K562 (cell line): ENCODE results near the gene C1orf198. TPM values are rescaled to one million over a fixed set of nuclear protein-coding genes. Genes with fewer than 3 reads are reported as not detected.

Source experiments
- ATAC-seq: fragments of 200-7000 bp; cut with Tn5 transposase; 3 replicates; pipeline ENCODE4 v1.9.1; 2020; ENCODE audit warnings: moderate library complexity
- BruUV-seq: library from RNA; stranded (reverse); fragments of 400-500 nt; replicated peaks from 2 replicates; lab custom pipeline; 2021; lab: Mats Ljungman, UMichigan
- CTCF ChIA-PET: fragments of 300-600 bp; formaldehyde crosslinking; extraction: SDS; loops from one replicate; lab custom pipeline; 2021; ENCODE audit warnings: low intra/inter-chr PET ratio; lab: Yijun Ruan, JAX
- POLR2A ChIA-PET: fragments of 300-600, 350-650 bp; sonication (Branson Sonifier 250); formaldehyde crosslinking; extraction: SDS; loops from one replicate; lab custom pipeline; 2021; ENCODE audit warnings: antibody characterized with exemption, inconsistent platforms; lab: Yijun Ruan, JAX
- DNase-seq, 4 experiments: peaks; one replicate each; pipeline versions ENCODE4 v3.0.0 to v3.0.0-alpha.2; 2011 to 2018; ENCODE audit warnings: low spot score in 3 of 4, mixed read lengths in 3 of 4; ENCODE audit errors: extremely low read depth in 1 of 4
- FAIRE-seq: peaks from 2 replicates; lab custom pipeline; 2011; peaks lifted over from hg19 to GRCh38; lab: Jason Lieb, UNC
- H2AFZ ChIP-seq: 2 replicates; pipeline ENCODE4 v1.6.0; 2011; ENCODE audit warnings: low read depth, low read length, control low read depth, inconsistent platforms
- H3K27ac ChIP-seq: fragments of 200-600 bp; 3 replicates; pipeline ENCODE4 v1.8.0; 2011; ENCODE audit warnings: low read depth, mild to moderate bottlenecking, control low read depth, inconsistent platforms, low read length, moderate library complexity, mixed read lengths; ENCODE audit errors: extremely low read depth
- H3K27me3 ChIP-seq, 2 experiments: fragments of 300-600 bp in 1 of 2; 2 replicates in 1 of 2; 3 replicates in 1 of 2; pipeline versions ENCODE4 v1.6.0 to v1.8.0; 2011; ENCODE audit warnings: inconsistent platforms in 2 of 2, low read length in 2 of 2, mild to moderate bottlenecking in 1 of 2, mixed read lengths in 1 of 2, moderate library complexity in 1 of 2; ENCODE audit not compliant: control insufficient read depth in 2 of 2, insufficient read depth in 2 of 2
- H3K36me3 ChIP-seq: fragments of 300-600 bp; 3 replicates; pipeline ENCODE4 v1.8.0; 2011; ENCODE audit warnings: mild to moderate bottlenecking, low read length, inconsistent platforms; ENCODE audit not compliant: control insufficient read depth, insufficient read depth
- H3K4me1 ChIP-seq, 2 experiments: fragments of 200-600 bp in 1 of 2; replicated peaks in 1 of 2; 2 replicates in 1 of 2; 3 replicates in 1 of 2; pipeline versions ENCODE4 v1.5.1 to v1.8.0; 2011; ENCODE audit warnings: inconsistent platforms in 2 of 2, low read length in 2 of 2, mild to moderate bottlenecking in 1 of 2, mixed read lengths in 1 of 2, moderate library complexity in 1 of 2; ENCODE audit not compliant: control insufficient read depth in 2 of 2, insufficient read depth in 2 of 2
- H3K4me2 ChIP-seq: 2 replicates; pipeline ENCODE4 v1.6.1; 2011; ENCODE audit warnings: low read length, control low read depth, inconsistent platforms, mixed read lengths; ENCODE audit not compliant: insufficient read depth
- H3K4me3 ChIP-seq: fragments of 200-600 bp; sonication (generic), shearing (Covaris generic); 2 replicates; pipeline ENCODE4 v1.5.1; 2016; ENCODE audit warnings: control low read depth, inconsistent platforms
- H3K79me2 ChIP-seq: fragments of 200-600 bp; 3 replicates; pipeline ENCODE4 v1.8.0; 2011; ENCODE audit warnings: low read length, inconsistent platforms; ENCODE audit not compliant: control insufficient read depth, insufficient read depth
- H3K9ac ChIP-seq, 2 experiments: 2 replicates each; pipeline versions ENCODE4 v1.6.0 to v1.6.1; 2011; ENCODE audit warnings: low read depth in 2 of 2, low read length in 2 of 2, control low read depth in 1 of 2, inconsistent platforms in 1 of 2, mild to moderate bottlenecking in 1 of 2, mixed read lengths in 1 of 2; ENCODE audit not compliant: insufficient read depth in 1 of 2
- H3K9me1 ChIP-seq: one replicate; pipeline ENCODE4 v1.6.0; 2011; ENCODE audit warnings: inconsistent platforms, mild to moderate bottlenecking, low read length, moderate library complexity; ENCODE audit not compliant: control insufficient read depth, insufficient read depth
- H3K9me3 ChIP-seq: replicated peaks from 2 replicates; pipeline ENCODE4 v1.5.1; 2011; ENCODE audit warnings: low read depth, low read length, inconsistent platforms; ENCODE audit not compliant: control insufficient read depth, insufficient read depth
- H4K20me1 ChIP-seq: replicated peaks from 2 replicates; pipeline ENCODE4 v1.6.1; 2011; ENCODE audit warnings: low read length, inconsistent platforms, mixed read lengths; ENCODE audit not compliant: control insufficient read depth, insufficient read depth
- CREB1 ChIP-seq, 2 experiments: sonication (generic) in 1 of 2; formaldehyde crosslinking in 1 of 2; IDR thresholded peaks; 2 replicates each; pipeline versions ENCODE4 v1.6.1 to v1.8.0; 2012 to 2022; ENCODE audit warnings: inconsistent platforms in 1 of 2, mild to moderate bottlenecking in 1 of 2, missing genetic modification reagents in 1 of 2, moderate library complexity in 1 of 2
- FOXO4 ChIP-seq: fragments of 450-650 bp; formaldehyde crosslinking; IDR thresholded peaks from 2 replicates; pipeline ENCODE4 v1.4.0; 2020; ENCODE audit warnings: mild to moderate bottlenecking, moderate library complexity
- GTF2B ChIP-seq: IDR thresholded peaks from 2 replicates; pipeline ENCODE4 v1.6.1; 2011; ENCODE audit not compliant: insufficient read length; ENCODE audit errors: extremely low read depth
- HNRNPLL ChIP-seq: fragments of 200-400 bp; formaldehyde crosslinking; IDR thresholded peaks from 2 replicates; pipeline ENCODE4 v1.6.1; 2017; ENCODE audit warnings: low read length, low read depth, mild to moderate bottlenecking; ENCODE audit not compliant: poor library complexity, severe bottlenecking
- MAZ ChIP-seq, 2 experiments: fragments of 450-650 bp in 1 of 2; sonication (generic) in 1 of 2; formaldehyde crosslinking; IDR thresholded peaks in 1 of 2; conservative IDR thresholded peaks in 1 of 2; 2 replicates each; pipeline versions ENCODE4 v1.4.0 to v1.5.0; 2020; ENCODE audit warnings: mild to moderate bottlenecking in 1 of 2, missing genetic modification reagents in 1 of 2
- NCOA2 ChIP-seq, 2 experiments: fragments of 450-650 bp; IDR thresholded peaks; 2 replicates each; pipeline ENCODE4 v1.6.1; 2018; ENCODE audit warnings: mild to moderate bottlenecking in 2 of 2, moderate library complexity in 1 of 2; ENCODE audit not compliant: partially characterized antibody in 2 of 2
- NR2C2 ChIP-seq, 2 experiments: fragments of 200-800 bp in 1 of 2; sonication (Bioruptor generic) in 1 of 2; sonication (generic) in 1 of 2; formaldehyde crosslinking in 1 of 2; IDR thresholded peaks; 2 replicates each; pipeline versions ENCODE4 v1.6.1 to v1.8.0; 2016 to 2022; ENCODE audit warnings: mild to moderate bottlenecking in 1 of 2, missing compliant biosample characterization in 1 of 2, missing genetic modification characterization in 1 of 2, missing genetic modification reagents in 1 of 2
- NRF1 ChIP-seq, 2 experiments: fragments of 450-650 bp; IDR thresholded peaks in 1 of 2; conservative IDR thresholded peaks in 1 of 2; 2 replicates each; pipeline ENCODE4 v1.6.1; 2014; ENCODE audit warnings: mild to moderate bottlenecking in 2 of 2
- PCBP2 ChIP-seq: fragments of 200-400 bp; formaldehyde crosslinking; IDR thresholded peaks from 2 replicates; pipeline ENCODE4 v1.6.1; 2018; ENCODE audit warnings: low read length, low read depth, mild to moderate bottlenecking, moderate library complexity; ENCODE audit not compliant: poor library complexity, severe bottlenecking
- RFX7 ChIP-seq: fragments of 250-450 bp; sonication (Bioruptor Pico); IDR thresholded peaks from 2 replicates; pipeline ENCODE4 v1.5.1; 2021; ENCODE audit warnings: mild to moderate bottlenecking
- SRSF1 ChIP-seq: fragments of 200-400 bp; formaldehyde crosslinking; IDR thresholded peaks from 2 replicates; pipeline ENCODE4 v1.6.1; 2017; ENCODE audit warnings: mild to moderate bottlenecking, low read depth, low read length, moderate library complexity
- TFE3 ChIP-seq: fragments of 450-650 bp; formaldehyde crosslinking; IDR thresholded peaks from 2 replicates; pipeline ENCODE4 v1.4.0; 2020; ENCODE audit warnings: mild to moderate bottlenecking, mixed read lengths
- ZBTB8A ChIP-seq: fragments of 450-650 bp; IDR thresholded peaks from 2 replicates; pipeline ENCODE4 v1.6.1; 2018; ENCODE audit warnings: mild to moderate bottlenecking, moderate library complexity; ENCODE audit not compliant: partially characterized antibody
- ZNF121 ChIP-seq: sonication (generic); formaldehyde crosslinking; conservative IDR thresholded peaks from 2 replicates; pipeline ENCODE4 v1.8.0; 2022; ENCODE audit warnings: missing genetic modification reagents
- ZNF316 ChIP-seq: fragments of 450-650 bp; IDR thresholded peaks from 2 replicates; pipeline ENCODE4 v1.6.1; 2016
- ZNF696 ChIP-seq: fragments of 250-450 bp; sonication (Bioruptor Pico); conservative IDR thresholded peaks from 2 replicates; pipeline ENCODE4 v1.4.0; 2020; ENCODE audit warnings: mild to moderate bottlenecking, moderate library complexity
- WGBS: fragments of 100-300 bp; shearing (Covaris generic); methylation state at CpG from one replicate; pipeline ENCODE4 v1.1.6; 2016; ENCODE audit warnings: low coverage, mixed read lengths; ENCODE audit not compliant: insufficient coverage; ENCODE audit errors: missing lambda C conversion rate; 5-methylcytosine and 5-hydroxymethylcytosine counted together
- in situ Hi-C: fragments of 300-500 bp; cut with MboI; formaldehyde crosslinking; loops from 4 replicates; pipeline ENCODE4 v1.15.0; 2018; ENCODE audit warnings: inconsistent platforms, mixed read lengths
- intact Hi-C: fragments of 100-400 bp; cut with micrococcal nuclease; formaldehyde crosslinking; loops from 2 replicates; pipeline ENCODE4 v1.14.2; 2022
- polyA plus RNA-seq, 8 experiments: library from polyadenylated mRNA; depleted of rRNA in 4 of 8; stranded (reverse) in 5 of 8; unstranded in 3 of 8; fragments of >200 nt; fragmentation: Nextera tagmentation in 2 of 8; fragmentation: Illumina TruSeq in 1 of 8; extraction: Ambion mirVana in 2 of 8; extraction: Trizol in 1 of 8; gene quantifications; 2 replicates each; pipeline versions ENCODE4 v1.2.1 to v1.2.3, GENCODE V29; 2011 to 2014; ENCODE audit warnings: inconsistent platforms in 1 of 8, missing spikeins in 1 of 8
- total RNA-seq, 7 experiments: library from RNA; depleted of rRNA in 6 of 7; stranded (reverse); fragments of >200 nt in 6 of 7; fragmentation: Illumina TruSeq in 2 of 7; extraction: Trizol in 2 of 7; gene quantifications; 2 replicates each; pipeline versions ENCODE4 v1.2.1 to v1.2.3, GENCODE V29; 2011 to 2021; ENCODE audit warnings: low replicate concordance in 1 of 7

C1orf198 gene
- total and polyA plus RNA-seq, 9 of the 15 experiments (the other 6 are each of a cell fraction or from before 2014, with no cell fraction given): 2.0 to 15.1 (median 10.4) TPM

- no TSS peak for BruUV-seq
- intact Hi-C loops (no loop called here), in situ Hi-C loops (no loop called here)
- Histone ChIP-seq H3K36me3 (no peaks in the 10 kb centered on the region), H3K4me3 (no peak overlapping the region), H3K9me3 (no peaks in the 10 kb centered on the region), H4K20me1 (no peaks in the 10 kb centered on the region), H3K9me1 (no peaks in the 10 kb centered on the region), H3K4me2 (no peak overlapping the region), H3K27ac (no peak overlapping the region), H3K27me3 (peaks cover 30 to 67% of the 10 kb centered on the region in 2 experiments; a peak in 4 of 5 replicates), H3K4me1 (peaks cover 0 to 6% of the 10 kb centered on the region in 2 experiments; a peak in 3 of 5 replicates), H3K9ac (no peak overlapping the region), H2AFZ (no peak overlapping the region), H3K79me2 (no peaks in the 10 kb centered on the region)
- ChIA-PET CTCF (no interaction called here), POLR2A (no interaction called here)
- WGBS: 7% methylated on average over 6 of the region's 6 CpGs
- ATAC-seq (no peak; the same call in 2 of the 3 replicates), FAIRE-seq (no peak), DNase-seq (no peak)
- TF ChIP-seq NCOA2 (IDR thresholded peaks at IDR 0.05; ENCODE audit: partially characterized antibody in 2 of 2): no peak
- no peak for TF ChIP-seq NRF1 (conservative IDR thresholded peaks at IDR 0.05 in 1 of 2, IDR thresholded peaks at IDR 0.05 in 1 of 2)
- TF ChIP-seq MAZ (CRISPR knock-in tag; conservative IDR thresholded peaks at IDR 0.05 in 1 of 2, IDR thresholded peaks at IDR 0.05 in 1 of 2): no peak
- no peak for TF ChIP-seq ZNF316
- no peak for TF ChIP-seq ZBTB8A
- no peak for TF ChIP-seq ZNF696 (CRISPR knock-in tag)
- no peak for TF ChIP-seq NR2C2 (CRISPR knock-in tag; IDR thresholded peaks at IDR 0.05)
- no peak for TF ChIP-seq NR2C2 (tag; IDR thresholded peaks at IDR 0.05)
- TF ChIP-seq CREB1 (IDR thresholded peaks at IDR 0.05): no peak
- TF ChIP-seq CREB1 (CRISPR knock-in tag; IDR thresholded peaks at IDR 0.05): no peak
- no peak for TF ChIP-seq SRSF1
- TF ChIP-seq PCBP2: no peak
- no peak for TF ChIP-seq FOXO4 (CRISPR knock-in tag)
- no peak for TF ChIP-seq HNRNPLL
- TF ChIP-seq TFE3 (CRISPR knock-in tag): no peak
- no peak for TF ChIP-seq ZNF121 (CRISPR knock-in tag)
- no peak for TF ChIP-seq GTF2B
- no peak for TF ChIP-seq RFX7 (CRISPR knock-in tag)
Measured at GRCh38 chr1:230823426-230823825, 44.9 kb downstream of the C1orf198 start.
